ENCODE data around the gene CALHM3. TPM values are rescaled to one million over a fixed set of nuclear protein-coding genes. Genes with fewer than 3 reads are reported as not detected.
A peak's percentile ranks its signal among the peaks of the same experiment; 100 is the strongest.
"Not testable (repeated sequence)": the region's sequence is repeated elsewhere in the genome, so short reads cannot be mapped to it uniquely, and the experiment has no call there.

CALHM3 gene
- total RNA-seq, 2 experiments from 2014 or later: not detected

- no peak overlapping the region for H3K27ac Mint-ChIP-seq
- no peaks in the 10 kb centered on the region for H3K36me3 Mint-ChIP-seq
- no peak overlapping the region for H3K4me3 Mint-ChIP-seq
- peaks cover 10% of the 10 kb centered on the region for H3K4me1 Mint-ChIP-seq
- peaks cover 50% of the 10 kb centered on the region for H3K27me3 Mint-ChIP-seq
- no peak for DNase-seq
- H3K9me3 Mint-ChIP-seq: no peaks in the 10 kb centered on the region
Observed at GRCh38 chr10:103507235-103508191, 28.5 kb upstream of the CALHM3 start.

- H3K9me3 Mint-ChIP-seq: no peaks in the 10 kb centered on the region
- no peak overlapping the region for H3K27ac Mint-ChIP-seq
- H3K4me1 Mint-ChIP-seq: peaks cover 12% of the 10 kb centered on the region
- H3K4me3 Mint-ChIP-seq: no peak overlapping the region
- peaks cover 60% of the 10 kb centered on the region for H3K27me3 Mint-ChIP-seq
- DNase-seq: no peak
- H3K36me3 Mint-ChIP-seq: no peaks in the 10 kb centered on the region
Observed at GRCh38 chr10:103506061-103506460, 27.0 kb upstream of the CALHM3 start.

GRCh38 chr10:103504181-103504783 lies 25.2 kb upstream of the CALHM3 start:
- Mint-ChIP-seq H3K27me3 (peaks cover 74% of the 10 kb centered on the region), H3K4me3 (no peak overlapping the region), H3K4me1 (peaks cover 21% of the 10 kb centered on the region), H3K36me3 (no peaks in the 10 kb centered on the region), H3K9me3 (no peaks in the 10 kb centered on the region), H3K27ac (no peak overlapping the region)
- DNase-seq: peak; percentile 52

GRCh38 chr10:103503777-103504176 lies 24.7 kb upstream of the CALHM3 start:
- peaks cover 21% of the 10 kb centered on the region for H3K4me1 Mint-ChIP-seq
- not testable (repeated sequence) for H3K4me3 Mint-ChIP-seq, H3K9me3 Mint-ChIP-seq, H3K36me3 Mint-ChIP-seq, H3K27ac Mint-ChIP-seq, DNase-seq
- peaks cover 79% of the 10 kb centered on the region for H3K27me3 Mint-ChIP-seq

- Mint-ChIP-seq H3K36me3 (no peaks in the 10 kb centered on the region), H3K27me3 (peaks cover 78% of the 10 kb centered on the region), H3K4me1 (peaks cover 21% of the 10 kb centered on the region), H3K27ac (peak overlapping the region; percentile 9), H3K9me3 (no peaks in the 10 kb centered on the region), H3K4me3 (no peak overlapping the region)
- DNase-seq: no peak
Observed at GRCh38 chr10:103502849-103503660, 24.0 kb upstream of the CALHM3 start.

- H3K27ac Mint-ChIP-seq: no peak overlapping the region
Observed at GRCh38 chr10:103501186-103501585, 22.1 kb upstream of the CALHM3 start.

GRCh38 chr10:103500481-103500880 lies 21.4 kb upstream of the CALHM3 start:
- no peak for DNase-seq
- Mint-ChIP-seq H3K27me3 (peaks cover 73% of the 10 kb centered on the region), H3K36me3 (no peaks in the 10 kb centered on the region), H3K27ac (no peak overlapping the region), H3K4me1 (peaks cover 21% of the 10 kb centered on the region), H3K9me3 (no peaks in the 10 kb centered on the region), H3K4me3 (no peak overlapping the region)

More at GRCh38 chr10:103501186-103501585, 22.1 kb upstream of the CALHM3 start:
- Mint-ChIP-seq H3K36me3 (no peaks in the 10 kb centered on the region), H3K27me3 (peaks cover 73% of the 10 kb centered on the region), H3K4me1 (peaks cover 21% of the 10 kb centered on the region), H3K4me3 (no peak overlapping the region), H3K9me3 (no peaks in the 10 kb centered on the region)
- DNase-seq: no peak

GRCh38 chr10:103499881-103500280 lies 20.8 kb upstream of the CALHM3 start:
- H3K4me3 Mint-ChIP-seq: no peak overlapping the region
- H3K27me3 Mint-ChIP-seq: peaks cover 78% of the 10 kb centered on the region
- H3K4me1 Mint-ChIP-seq: peaks cover 21% of the 10 kb centered on the region
- no peaks in the 10 kb centered on the region for H3K36me3 Mint-ChIP-seq
- no peak for DNase-seq
- no peak overlapping the region for H3K27ac Mint-ChIP-seq
- H3K9me3 Mint-ChIP-seq: no peaks in the 10 kb centered on the region

GRCh38 chr10:103498936-103499638 lies 20.0 kb upstream of the CALHM3 start:
- no peak overlapping the region for H3K27ac Mint-ChIP-seq
- DNase-seq: no peak
- H3K9me3 Mint-ChIP-seq: no peaks in the 10 kb centered on the region
- H3K36me3 Mint-ChIP-seq: no peaks in the 10 kb centered on the region
- H3K27me3 Mint-ChIP-seq: peaks cover 81% of the 10 kb centered on the region
- H3K4me3 Mint-ChIP-seq: no peak overlapping the region
- H3K4me1 Mint-ChIP-seq: peaks cover 21% of the 10 kb centered on the region

- Mint-ChIP-seq H3K36me3 (no peaks in the 10 kb centered on the region), H3K27me3 (peaks cover 80% of the 10 kb centered on the region), H3K4me1 (peaks cover 20% of the 10 kb centered on the region), H3K9me3 (no peaks in the 10 kb centered on the region), H3K4me3 (no peak overlapping the region), H3K27ac (no peak overlapping the region)
- DNase-seq: no peak
Observed at GRCh38 chr10:103497161-103497915, 18.3 kb upstream of the CALHM3 start.

GRCh38 chr10:103495321-103495720 lies 16.3 kb upstream of the CALHM3 start:
- Mint-ChIP-seq H3K4me3 (no peak overlapping the region), H3K36me3 (no peaks in the 10 kb centered on the region), H3K4me1 (peaks cover 17% of the 10 kb centered on the region), H3K9me3 (no peaks in the 10 kb centered on the region), H3K27me3 (peaks cover 71% of the 10 kb centered on the region), H3K27ac (no peak overlapping the region)
- DNase-seq: no peak

GRCh38 chr10:103493916-103494877 lies 15.2 kb upstream of the CALHM3 start:
- Mint-ChIP-seq H3K4me3 (peak overlapping the region; percentile 33), H3K27ac (no peak overlapping the region), H3K36me3 (no peaks in the 10 kb centered on the region), H3K27me3 (peaks cover 64% of the 10 kb centered on the region), H3K9me3 (no peaks in the 10 kb centered on the region), H3K4me1 (peaks cover 22% of the 10 kb centered on the region)
- peak; percentile 43 for DNase-seq

GRCh38 chr10:103493362-103493915 lies 14.4 kb upstream of the CALHM3 start, which contains the start of gene NEURL1:
Gene NEURL1, plus strand, starts transcription at chr10:103493705. Its CDS starts 683 bp downstream, at chr10:103494388.
- peaks cover 56% of the 10 kb centered on the region for H3K27me3 Mint-ChIP-seq
- H3K4me1 Mint-ChIP-seq: peaks cover 22% of the 10 kb centered on the region
- DNase-seq: peak; percentile 20
- H3K4me3 Mint-ChIP-seq: peak within 1 kb of the TSS; percentile 73
- H3K36me3 Mint-ChIP-seq: no peaks in the 10 kb centered on the region
- H3K27ac Mint-ChIP-seq: no peak within 1 kb of the TSS
- no peaks in the 10 kb centered on the region for H3K9me3 Mint-ChIP-seq

All from activated naive CD8-positive, alpha-beta T cell treated with anti-CD3 and anti-CD28 coated beads for 36 hours (primary cell).